ENCODE measurements around the gene E2F2. TPM values are rescaled to one million over a fixed set of nuclear protein-coding genes. Genes with fewer than 3 reads are reported as not detected.

The E2F2 gene
- total RNA-seq, 1 experiment from 2014 or later: 0.89 TPM

- no peak for DNase-seq (ENCODE audit: unreplicated experiment)
- Mint-ChIP-seq H3K9me3 (ENCODE audit: unreplicated experiment) (no peaks in the 10 kb centered on the region), H3K36me3 (ENCODE audit: insufficient read depth, unreplicated experiment) (peaks cover 7% of the 10 kb centered on the region), H3K4me1 (ENCODE audit: insufficient read depth, unreplicated experiment) (peaks cover 24% of the 10 kb centered on the region), H3K4me3 (ENCODE audit: unreplicated experiment) (no peak overlapping the region), H3K27ac (ENCODE audit: low read depth, unreplicated experiment) (no peak overlapping the region), H3K27me3 (ENCODE audit: insufficient read depth, unreplicated experiment) (no peaks in the 10 kb centered on the region)
- BruUV-seq (replicated peaks): no TSS peak
- intact Hi-C loops (cut with micrococcal nuclease): loop anchor here (10.0 kb wide), 1 partner anchor 439 kb away; no protein-coding TSS in a partner anchor
- TF ChIP-seq CTCF (IDR thresholded peaks at IDR 0.05; ENCODE audit: unreplicated experiment): no peak
- ChIA-PET POLR2A (interaction anchor here (1.3 to 1.4 kb wide), 2 partner anchors 25 to 194 kb away, joined by 3 to 4 read pairs; no protein-coding TSS in a partner anchor), CTCF (interaction anchor here (0.6 to 1.3 kb wide), 5 partner anchors 9 to 114 kb away, joined by 3 to 4 read pairs (median 3); no protein-coding TSS in a partner anchor)
Observed at GRCh38 chr1:23533246-23534023, 2.4 kb upstream of the E2F2 start.

GRCh38 chr1:23531562-23532094 lies 595 bp upstream of the E2F2 start:
- no peak for TF ChIP-seq CTCF (IDR thresholded peaks at IDR 0.05; ENCODE audit: unreplicated experiment)
- Mint-ChIP-seq H3K4me1 (ENCODE audit: insufficient read depth, unreplicated experiment) (peaks cover 29% of the 10 kb centered on the region), H3K4me3 (ENCODE audit: unreplicated experiment) (peak overlapping the region; percentile 75), H3K36me3 (ENCODE audit: insufficient read depth, unreplicated experiment) (peaks cover 11% of the 10 kb centered on the region), H3K27ac (ENCODE audit: low read depth, unreplicated experiment) (no peak overlapping the region), H3K27me3 (ENCODE audit: insufficient read depth, unreplicated experiment) (no peaks in the 10 kb centered on the region), H3K9me3 (ENCODE audit: unreplicated experiment) (no peaks in the 10 kb centered on the region)
- ChIA-PET CTCF (interaction anchor here (0.7 to 2.1 kb wide), 4 partner anchors 9 to 81 kb away, joined by 3 to 9 read pairs (median 5); no protein-coding TSS in a partner anchor), POLR2A (interaction anchor here (0.6 to 2.3 kb wide), 8 partner anchors 8 to 187 kb away, joined by 3 to 7 read pairs (median 4); partner anchors contain the start of gene HNRNPR)
- no peak for DNase-seq (ENCODE audit: unreplicated experiment)
- BruUV-seq (replicated peaks): no TSS peak
- intact Hi-C loops (cut with micrococcal nuclease): loop anchor here (10.0 kb wide), 1 partner anchor 437 kb away; no protein-coding TSS in a partner anchor

- Mint-ChIP-seq H3K27ac (ENCODE audit: low read depth, unreplicated experiment) (no peak overlapping the region), H3K4me1 (ENCODE audit: insufficient read depth, unreplicated experiment) (peaks cover 29% of the 10 kb centered on the region), H3K36me3 (ENCODE audit: insufficient read depth, unreplicated experiment) (peaks cover 11% of the 10 kb centered on the region), H3K27me3 (ENCODE audit: insufficient read depth, unreplicated experiment) (no peaks in the 10 kb centered on the region), H3K4me3 (ENCODE audit: unreplicated experiment) (peak overlapping the region; percentile 75), H3K9me3 (ENCODE audit: unreplicated experiment) (no peaks in the 10 kb centered on the region)
- ChIA-PET CTCF (interaction anchor here (0.6 to 2.8 kb wide), 2 partner anchors 10 to 33 kb away, joined by 5 to 19 read pairs; no protein-coding TSS in a partner anchor), POLR2A (interaction anchor here (0.6 to 2.3 kb wide), 6 partner anchors 10 to 238 kb away, joined by 3 to 7 read pairs (median 4); no protein-coding TSS in a partner anchor)
- DNase-seq (ENCODE audit: unreplicated experiment): peak; percentile 25
- no peak for TF ChIP-seq CTCF (IDR thresholded peaks at IDR 0.05; ENCODE audit: unreplicated experiment)
- no TSS peak for BruUV-seq (replicated peaks)
- intact Hi-C loops (cut with micrococcal nuclease): loop anchor here (10.0 kb wide), 1 partner anchor 435 kb away; no protein-coding TSS in a partner anchor
Observed at GRCh38 chr1:23530087-23530746, 816 bp downstream of the E2F2 start.

All from MCF 10A (cell line).